ENCODE results near the gene RSRC2.

DNA sequence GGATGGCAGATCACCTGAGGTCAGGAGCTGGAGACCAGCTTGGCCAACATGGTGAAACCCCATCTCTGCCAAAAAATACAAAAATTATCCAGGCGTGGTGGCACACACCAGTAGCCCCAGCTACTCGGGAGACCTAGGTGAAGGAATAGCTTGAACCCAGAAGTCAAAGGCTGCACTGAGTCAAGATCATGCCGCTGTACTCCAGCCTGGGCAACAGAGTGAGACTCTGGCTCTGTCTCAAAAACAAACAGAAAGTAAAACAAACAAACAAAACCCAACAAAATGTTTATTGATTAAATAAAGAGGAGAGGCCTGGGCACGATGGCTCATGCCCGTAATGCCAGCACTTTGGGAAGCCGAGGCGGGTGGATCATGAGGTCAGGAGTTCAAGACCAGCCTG is 31.5 kb downstream of the RSRC2 start:
- TF ChIP-seq POLR2AphosphoS5 (IDR thresholded peaks at IDR 0.05) (no peak), POLR2A (IDR thresholded peaks at IDR 0.05) (no peak)
